ENCODE results near the gene SPON2. TPM values are rescaled to one million over a fixed set of nuclear protein-coding genes. Genes with fewer than 3 reads are reported as not detected.

The SPON2 gene
- total RNA-seq, 1 experiment from 2014 or later, result 3.8 TPM

DNA sequence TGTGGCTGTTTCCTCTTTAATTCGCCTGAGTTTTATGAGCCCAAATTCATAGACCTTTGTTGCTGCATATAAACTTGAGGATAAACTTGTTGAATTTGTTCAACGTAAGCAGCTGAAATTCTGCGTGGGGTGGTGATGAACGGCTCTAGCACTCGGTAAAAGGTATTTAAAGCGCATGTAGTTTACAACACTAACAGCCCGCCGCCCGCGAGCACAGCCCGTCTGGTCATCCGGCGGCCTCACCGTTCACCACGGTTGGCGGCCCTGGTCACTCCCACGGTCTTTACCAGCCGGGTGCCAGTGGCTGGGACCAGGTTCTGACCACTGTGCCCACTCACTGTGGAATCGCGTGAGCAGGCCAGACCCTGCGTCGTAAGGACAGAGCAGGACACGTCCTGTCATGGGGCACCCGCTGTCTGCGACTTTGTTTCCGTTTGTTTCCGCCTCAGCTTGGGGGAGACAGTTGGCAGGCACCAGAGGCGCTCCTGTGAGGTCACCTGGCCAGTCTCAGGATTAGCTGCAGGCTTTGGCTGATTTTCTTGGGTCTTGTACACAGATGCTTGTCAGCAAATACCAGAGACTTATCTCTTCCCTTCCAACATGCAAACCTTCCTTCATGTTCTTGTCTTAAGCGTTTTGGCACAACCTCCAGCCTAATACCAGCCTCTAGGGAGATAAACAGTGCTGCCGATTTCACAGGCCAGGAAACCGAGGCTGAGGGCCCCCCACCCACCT is 36.8 kb upstream of the SPON2 start:
- no peak for DNase-seq (ENCODE audit: low read depth)

DNA sequence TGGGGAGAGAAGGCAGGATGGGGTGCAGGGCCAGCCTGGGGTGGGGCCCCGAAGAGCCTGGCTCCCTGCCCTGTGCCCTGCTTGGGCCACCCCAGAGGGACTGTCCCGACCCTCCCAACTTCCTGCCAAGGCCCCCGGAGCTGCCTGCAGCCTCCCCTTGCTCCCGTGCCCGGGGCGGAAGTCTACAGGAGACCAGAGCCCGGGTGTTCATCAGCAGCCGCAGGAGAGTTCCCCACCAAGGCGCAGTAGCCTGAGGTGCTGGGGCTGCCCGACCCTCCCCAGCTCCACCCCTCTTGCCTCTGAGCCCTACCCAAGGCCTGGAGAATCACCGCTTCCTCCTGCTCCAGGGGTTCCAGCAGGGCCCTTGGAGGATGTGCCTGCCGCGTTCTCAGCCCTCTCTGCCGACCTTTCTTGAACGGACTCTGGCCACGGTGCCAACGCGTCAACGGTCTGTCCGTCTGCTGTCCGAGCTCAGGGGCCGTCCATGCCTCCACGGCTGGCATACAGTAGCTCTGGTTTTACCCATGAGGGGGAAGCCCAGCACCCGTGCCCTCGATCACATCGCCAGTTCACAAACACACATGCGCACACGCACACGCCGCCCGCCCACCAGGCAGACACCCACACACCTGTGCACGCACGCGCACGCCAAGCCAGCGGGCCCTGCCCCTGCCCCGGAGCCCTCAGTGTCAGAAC is 36.0 kb upstream of the SPON2 start:
- no peak for DNase-seq (ENCODE audit: low read depth)

DNA sequence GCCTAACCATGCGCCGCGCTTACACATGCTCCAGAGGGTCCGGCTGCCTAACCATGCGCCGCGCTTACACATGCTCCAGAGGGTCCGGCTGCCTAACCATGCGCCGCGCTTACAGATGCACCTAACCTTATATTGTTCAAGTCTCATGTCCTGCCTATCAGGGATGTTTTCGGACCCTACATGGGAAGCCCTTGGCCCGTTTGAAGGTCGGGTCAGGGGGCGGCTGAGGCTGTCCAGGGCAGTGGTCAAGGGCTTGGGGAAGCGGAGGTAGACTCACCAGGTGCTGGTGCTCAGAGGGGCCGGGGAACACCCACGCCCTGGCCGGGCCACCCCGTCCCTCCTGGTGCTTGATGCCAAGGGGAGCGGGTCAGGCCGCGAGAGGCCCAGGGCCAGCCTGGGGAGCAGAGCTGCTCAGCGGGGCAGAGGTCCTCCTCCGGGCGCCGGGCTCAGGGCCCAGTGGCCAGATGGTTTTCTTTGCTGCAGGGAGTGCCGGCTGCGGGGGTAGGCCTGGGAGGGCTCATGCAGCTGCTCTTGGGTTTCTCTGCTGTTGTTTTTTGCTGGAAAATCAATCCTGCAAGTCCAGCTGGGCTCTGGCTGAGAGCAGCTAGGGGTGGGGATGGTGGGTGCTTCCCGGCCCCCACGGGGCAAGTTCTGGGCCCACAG is 35.4 kb upstream of the SPON2 start:
- DNase-seq (ENCODE audit: low read depth), result peak; percentile 77

DNA sequence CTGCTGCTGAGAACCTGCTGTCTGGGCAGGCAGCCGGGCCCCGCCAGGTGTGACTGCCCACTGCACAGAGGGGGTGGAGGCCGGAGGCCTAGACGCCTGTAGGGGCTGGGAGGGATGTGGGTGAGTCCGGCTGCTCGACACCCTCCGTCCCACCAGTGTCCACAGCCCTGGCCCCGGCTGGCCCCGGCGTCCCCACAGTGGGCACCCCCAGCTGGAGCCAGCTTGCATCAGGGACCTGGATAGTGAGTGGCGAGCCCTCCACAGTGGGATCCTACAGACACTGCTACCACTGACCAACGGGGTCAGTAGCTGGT is 34.7 kb upstream of the SPON2 start:
- no peak for DNase-seq (ENCODE audit: low read depth)

DNA sequence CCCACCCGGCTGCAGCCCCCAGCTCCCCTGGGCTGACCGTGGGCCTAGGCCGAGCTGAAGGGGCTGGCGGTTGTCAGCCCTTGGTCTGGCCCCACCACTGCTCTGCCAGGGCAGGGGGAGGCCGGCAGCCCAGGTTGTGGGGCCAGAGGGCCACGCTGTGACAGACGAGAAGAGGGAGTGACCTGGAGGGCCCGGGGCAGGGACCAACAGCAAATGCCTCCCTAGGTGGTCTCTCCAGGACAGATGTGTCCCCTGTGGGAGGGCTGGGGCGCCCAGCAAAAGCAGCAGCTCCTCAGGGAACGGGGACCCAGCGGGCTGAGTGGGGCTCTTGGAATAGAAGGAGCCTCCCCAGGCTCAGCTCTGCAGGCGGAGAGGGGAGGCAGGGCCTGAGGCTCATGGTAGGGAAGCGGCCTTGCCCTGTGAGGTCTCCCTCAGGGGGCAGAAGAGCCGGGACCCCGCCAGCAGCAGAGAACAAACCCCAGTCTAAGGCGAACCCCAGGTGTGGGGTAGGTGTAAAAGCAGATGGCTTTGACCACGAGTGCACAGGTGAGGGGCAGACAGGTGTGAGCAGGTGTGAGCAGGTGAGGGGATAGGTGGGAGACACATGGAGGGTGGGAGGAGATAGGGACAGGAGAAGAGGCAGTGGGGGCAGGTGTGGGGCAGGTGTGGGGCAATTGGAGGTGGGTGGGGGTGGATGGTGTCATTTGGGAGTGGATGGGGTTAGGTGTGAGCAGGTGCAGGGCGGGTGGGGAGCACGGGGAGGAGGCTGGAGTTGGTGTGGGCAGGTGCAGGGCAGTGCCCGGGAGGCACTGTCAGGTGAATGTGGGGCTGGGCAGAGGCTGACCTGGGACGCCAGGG is 34.1 kb upstream of the SPON2 start:
- no peak for DNase-seq (ENCODE audit: low read depth)

DNA sequence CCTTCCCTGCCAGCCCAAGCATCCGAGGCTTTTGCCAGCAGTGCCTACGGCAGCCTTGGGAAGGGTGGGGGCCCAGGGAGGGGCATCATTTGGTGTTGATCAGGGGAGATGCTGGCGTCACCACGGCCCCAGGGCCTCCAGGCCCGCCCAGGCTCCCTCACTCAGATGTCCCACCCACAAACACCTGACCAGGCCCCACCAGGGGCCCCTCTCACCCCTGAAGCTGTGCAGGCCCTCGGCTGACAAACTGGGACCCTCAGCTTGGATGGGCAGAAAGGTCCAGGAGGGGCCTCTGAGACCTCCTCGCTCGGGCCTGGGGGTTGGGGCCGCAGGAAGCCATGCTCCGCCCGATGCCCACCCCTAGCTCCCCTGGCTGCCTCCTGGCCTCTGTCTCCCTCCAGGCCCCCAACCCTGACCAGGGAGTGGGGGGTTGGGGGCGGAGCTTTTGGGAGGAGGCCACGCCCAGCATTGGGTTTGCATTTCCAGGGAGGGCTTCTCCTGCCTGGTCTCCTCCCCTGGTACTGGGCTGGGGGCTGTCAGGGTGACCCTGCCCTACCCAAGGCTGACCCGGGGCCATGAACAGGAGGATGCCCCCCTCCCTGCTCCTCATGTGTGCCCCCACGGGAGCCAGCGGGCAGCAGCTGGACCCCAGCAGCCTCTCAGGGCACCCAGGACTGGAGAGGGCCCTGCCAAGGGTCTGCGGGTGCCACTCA is 33.4 kb upstream of the SPON2 start:
- DNase-seq (ENCODE audit: low read depth), result no peak

DNA sequence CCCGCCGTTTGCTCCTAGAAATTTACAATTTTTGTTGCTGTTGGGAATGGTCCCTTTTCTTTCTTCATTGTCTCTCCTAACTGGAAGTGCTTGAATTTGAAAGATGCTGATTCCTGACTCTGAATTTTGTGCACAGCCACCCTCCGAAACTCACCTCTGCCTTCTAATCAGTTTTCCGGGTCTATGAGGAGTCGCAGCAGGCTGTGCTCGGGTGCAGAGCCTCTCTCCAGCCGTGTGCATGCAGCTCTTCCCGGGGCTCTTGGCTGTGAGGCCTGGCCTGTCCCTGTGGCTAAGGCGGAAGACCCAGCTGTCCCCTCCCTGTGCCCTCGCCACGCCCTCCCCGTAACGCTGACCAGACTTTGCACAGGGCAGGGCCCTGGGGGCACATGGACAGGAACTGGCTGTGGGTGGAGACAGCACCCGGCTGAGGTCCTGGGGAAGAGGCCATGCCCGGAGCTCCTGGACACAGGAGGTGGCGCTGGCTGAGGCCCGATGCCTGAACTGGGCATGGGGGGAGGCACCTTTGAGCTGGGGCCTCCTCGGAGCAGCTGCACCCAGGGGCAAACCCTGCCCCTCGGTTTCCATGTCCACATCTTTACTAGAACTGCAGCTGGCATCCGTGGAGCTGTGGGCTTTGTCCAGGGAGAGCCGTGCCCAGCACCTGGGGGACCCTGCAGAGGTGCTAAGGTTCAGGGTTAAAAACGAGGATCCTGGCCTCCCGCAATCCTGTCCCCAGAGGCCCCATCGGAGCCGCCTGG is 32.6 kb upstream of the SPON2 start:
- peak; percentile 67 for DNase-seq (ENCODE audit: low read depth)

DNA sequence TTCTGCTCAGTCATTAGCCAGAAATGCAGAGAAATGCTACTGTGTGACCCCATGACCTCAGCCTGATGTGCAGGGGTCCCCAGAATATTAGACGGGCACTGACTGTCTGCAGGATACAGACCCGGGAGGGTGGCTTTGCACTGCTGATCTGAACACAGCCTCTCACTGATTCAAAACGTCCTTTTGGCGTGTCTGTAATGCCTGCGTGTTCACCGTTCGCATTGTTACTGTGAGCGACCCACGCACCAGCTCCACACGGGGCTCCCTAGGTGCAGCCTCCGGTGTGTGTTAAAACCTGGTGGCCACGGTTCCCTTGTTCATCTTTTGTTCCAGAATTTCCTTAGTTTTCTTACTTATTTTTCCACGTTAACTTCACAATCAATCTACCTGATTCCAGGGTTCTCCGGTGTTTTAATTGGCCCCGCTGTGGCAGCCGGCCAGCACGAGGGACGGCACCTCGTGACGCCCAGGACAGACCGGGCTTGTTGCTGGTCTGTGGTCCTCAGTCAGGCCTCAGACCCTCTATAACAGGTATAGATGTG is 32.0 kb upstream of the SPON2 start:
- DNase-seq (ENCODE audit: low read depth), result no peak

DNA sequence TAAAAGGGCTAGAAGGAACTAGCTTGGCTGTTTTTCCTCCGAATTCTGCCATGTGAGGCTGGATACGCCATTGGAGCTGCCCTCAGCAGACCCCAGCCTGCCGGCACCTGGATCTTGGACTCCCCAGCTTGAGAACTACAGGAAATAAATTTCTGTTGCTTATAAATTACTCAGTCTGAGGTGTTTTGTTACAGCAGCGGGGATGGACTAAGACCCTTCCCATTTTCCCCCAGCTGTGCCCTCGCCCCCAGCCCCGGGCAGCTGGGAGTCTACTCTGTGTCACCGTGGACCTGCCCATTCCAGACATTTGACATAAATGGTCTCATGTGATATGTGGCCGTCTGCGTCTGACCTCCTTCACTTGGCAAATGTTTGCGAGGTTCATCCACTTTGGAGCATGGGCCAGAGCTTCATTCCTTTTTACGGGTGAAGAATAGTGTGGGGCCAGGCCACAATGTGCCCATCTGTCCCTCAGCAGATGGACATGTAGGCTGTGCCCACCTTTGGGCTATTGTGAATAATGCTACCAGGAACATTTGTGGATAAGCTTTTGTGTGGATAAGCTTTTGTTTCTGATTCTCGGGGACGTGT is 30.7 kb upstream of the SPON2 start:
- DNase-seq (ENCODE audit: low read depth), result no peak

DNA sequence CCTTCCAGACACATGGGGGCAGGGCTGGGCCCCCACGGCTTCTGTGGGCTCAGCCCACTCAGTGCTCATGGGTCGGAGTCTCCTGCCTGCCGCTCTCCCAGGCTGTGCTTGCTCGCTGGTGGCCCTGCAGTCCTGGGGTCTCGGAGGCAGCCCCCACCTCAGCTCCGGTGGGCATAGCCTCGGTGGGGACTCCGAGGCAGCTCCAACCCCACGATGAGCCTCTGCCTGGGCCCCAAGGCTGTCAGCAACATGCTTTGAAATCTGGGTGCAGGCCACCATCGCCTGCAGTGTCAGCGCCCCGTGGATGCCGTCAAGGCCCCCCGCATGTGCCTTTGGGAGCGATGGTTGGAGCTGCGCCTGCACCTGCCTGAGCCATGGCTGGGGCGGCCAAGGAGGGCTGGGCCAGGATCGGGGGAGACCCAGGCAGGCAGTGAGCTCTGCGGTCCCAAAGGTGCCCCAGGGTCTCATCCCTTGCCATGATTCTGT is 30.2 kb upstream of the SPON2 start:
- no peak for DNase-seq (ENCODE audit: low read depth)

DNA sequence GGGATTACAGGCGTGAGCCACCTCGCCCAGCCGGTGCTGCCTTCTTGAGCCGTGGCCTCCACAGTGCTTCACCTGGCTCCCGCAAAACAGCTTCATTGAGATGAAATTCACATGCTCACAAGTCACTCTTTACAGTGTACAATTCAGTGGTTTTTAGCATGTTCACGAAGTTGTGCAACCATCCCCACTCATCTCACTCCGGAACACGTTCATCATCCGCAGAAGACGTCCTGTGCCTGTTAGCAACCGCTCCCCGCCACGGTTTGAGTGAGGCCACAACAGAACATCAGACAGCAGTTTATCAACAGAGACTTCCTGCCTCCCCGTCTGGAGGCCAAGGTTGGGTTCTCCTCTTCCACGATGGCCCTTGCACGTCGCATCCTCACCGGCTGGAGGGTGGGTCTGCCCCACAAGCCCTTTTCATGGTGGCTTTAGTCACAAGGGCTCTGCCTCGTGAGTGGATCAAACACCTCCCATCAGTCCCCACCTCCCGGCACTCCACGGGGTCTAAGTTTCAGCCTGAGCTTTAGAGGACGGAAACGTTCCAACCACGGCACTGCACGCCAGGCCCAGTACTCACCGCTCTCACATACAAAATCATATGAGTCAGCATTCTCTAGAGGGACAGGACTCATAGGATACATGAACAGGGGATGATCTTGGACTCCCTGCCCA is 29.6 kb upstream of the SPON2 start:
- no peak for DNase-seq (ENCODE audit: low read depth)

DNA sequence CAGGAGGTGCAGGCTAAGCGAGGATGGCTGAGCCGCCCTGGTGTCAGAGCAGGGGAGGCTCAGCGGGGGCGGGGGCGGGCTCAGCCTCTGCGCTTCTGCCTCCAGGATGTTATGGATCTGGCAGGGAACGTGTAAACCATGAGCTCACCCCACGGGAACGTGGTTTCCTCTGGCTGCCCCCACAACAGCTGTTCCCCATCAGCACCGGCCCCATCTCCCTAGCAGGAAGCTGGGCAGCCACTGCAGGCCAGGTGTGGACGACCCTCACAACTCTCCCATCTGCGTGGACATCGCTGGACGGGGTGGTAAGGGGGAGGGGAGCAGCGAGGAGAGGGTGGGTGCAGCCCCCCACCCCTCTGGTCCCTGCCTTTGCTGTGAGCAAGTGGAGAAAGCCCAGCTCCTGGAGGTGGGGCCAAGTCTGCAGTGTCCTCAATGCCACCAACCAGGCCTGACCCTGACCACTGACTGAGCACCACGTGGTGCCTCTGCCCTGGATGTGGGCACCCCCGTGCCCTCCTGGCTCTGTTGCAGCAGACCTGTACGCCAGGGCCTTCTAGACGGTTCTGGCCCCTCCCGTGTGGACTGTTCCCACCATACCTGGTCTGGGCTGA is 28.1 kb upstream of the SPON2 start:
- peak; percentile 81 for DNase-seq (ENCODE audit: low read depth)

DNA sequence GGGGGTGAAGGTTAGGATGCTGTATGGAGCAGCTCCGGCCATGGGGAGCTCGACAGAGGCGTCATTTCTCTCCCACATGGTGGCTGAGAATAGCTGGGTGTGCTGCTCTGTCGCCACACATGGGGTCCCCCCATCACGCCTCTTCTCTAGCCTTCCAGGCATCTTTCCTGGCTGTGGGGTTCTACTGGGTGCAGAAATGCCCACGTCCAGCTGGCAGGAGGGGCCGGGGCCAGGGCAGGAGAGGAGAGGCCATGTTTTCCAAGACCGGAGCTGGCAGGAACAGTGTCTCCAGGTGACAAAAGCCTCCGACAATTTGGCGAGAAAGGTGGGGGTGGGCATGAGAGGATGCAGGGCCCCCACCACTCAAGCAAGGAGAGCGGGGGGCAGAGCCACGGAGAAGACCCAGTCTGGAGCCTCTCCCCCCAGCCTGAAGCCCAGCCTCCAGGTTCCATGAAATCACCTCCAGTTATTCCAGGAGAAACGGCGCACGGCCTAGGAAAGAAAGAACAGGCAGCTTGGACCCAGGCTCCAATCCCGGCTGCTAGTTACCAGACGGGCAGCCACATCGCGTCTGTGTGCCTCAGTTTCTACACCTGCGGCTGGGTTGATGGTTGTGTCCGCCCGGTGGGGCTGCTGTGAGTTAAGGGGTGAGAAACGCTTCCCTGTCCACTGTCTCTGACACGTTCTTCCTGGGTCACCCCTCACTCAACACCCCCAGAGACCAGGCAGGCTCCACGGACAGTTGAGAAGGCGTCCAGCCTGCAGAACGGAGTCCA is 27.4 kb upstream of the SPON2 start:
- DNase-seq (ENCODE audit: low read depth), result no peak

DNA sequence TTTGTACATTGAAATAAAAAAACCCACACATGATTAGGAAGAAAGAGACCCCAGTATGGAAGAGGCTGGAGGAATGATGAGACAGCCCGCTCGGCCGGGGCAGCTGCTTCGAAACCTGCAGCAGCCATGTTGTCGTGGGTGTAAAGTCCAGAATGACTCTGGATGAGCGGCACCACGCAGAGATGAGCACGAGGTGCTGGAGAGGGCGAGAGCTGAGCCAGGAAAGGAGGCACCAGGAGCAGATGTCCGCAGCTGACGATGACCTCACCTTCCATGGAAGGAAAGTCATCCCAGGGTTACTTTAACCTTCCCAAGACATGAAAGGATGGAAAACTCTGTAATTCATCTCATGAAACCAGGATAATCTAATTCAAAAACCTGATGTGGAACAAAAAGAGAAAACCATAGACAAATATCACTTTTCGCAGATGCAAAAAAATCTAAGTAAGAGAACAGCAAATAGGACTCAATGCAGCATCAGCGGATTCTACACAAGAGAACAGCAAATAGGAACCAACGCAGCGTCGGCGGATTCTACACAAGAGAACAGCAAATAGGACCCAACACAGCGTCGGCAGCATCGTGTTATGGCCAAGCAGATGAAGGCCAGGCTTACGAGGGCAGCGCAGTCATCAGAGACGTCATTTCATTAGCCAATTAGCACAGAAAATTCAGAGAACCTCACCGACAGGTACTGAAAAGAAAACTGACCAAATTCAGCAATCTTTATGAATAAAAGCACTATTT is 25.9 kb upstream of the SPON2 start:
- DNase-seq (ENCODE audit: low read depth), result no peak

DNA sequence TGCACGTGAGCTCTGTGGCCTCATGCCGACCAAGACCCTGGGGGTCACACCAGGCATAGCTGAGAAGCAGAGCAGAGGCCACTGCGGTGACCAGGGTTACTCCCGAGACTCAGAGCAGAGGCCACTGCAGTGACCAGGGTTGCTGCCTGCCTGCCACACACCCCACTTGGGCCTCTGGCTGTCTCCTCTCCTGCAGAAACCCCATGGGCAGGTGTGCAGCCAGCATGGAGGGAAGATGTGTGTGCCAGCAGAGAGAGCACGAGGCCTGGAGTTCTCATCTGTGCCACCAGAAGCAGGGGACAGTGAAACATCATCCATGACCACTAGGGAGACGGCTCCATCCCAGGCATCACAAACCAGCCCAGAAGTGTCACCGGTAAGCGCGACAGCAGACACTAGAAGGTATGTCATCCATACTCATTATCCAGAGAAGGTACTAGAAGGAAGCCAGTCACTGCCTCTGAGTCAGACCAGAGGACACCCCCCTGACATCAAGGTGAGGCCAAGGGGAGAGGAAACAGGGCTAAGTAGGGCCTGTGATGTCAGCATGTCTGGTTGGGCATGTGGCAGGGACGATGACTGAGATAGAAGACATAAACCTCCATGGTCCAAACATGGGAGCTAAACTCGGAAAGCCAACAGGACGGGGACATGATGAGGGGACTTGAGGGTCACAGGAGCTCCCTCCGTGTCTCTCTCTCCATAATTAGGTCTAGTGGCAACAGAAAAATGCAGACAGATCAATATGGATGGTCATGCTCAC is 24.2 kb upstream of the SPON2 start:
- DNase-seq (ENCODE audit: low read depth), result no peak

DNA sequence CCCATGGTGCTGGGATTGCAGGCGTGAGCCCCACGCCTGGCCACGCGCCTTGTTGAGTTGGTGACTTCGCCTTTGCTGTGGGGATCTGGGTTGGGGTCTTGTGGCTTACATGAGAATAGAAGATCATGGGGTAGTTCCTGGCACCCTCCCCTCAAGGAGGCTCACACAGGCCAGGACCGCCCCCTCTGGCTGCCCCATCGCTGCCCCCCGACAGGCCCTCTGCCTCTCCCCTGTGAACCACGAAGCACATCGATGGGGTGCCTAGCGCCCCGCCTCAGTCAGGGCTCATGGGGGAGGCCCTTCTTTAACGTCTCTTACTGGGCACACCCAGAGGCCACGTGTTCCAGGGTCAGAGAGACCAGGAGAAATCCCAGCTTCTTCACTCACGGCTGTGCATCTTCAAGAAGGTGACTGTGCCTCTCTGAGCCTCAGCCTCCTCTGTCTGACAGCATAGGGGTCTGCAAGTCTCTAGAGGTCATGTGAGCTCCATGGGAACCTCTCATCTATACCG is 23.6 kb upstream of the SPON2 start:
- no peak for DNase-seq (ENCODE audit: low read depth)
